Effector memory CD4-positive, alpha-beta T cell (primary cell): ENCODE data around the gene CMTM4.
"Not testable (repeated sequence)": the region's sequence is repeated elsewhere in the genome, so short reads cannot be mapped to it uniquely, and the experiment has no call there.

Source experiments
- DNase-seq, 3 donors: peaks; one replicate each; pipeline ENCODE4 v3.0.0-alpha.2; 2020
- H3K27ac ChIP-seq: 2 replicates; pipeline ENCODE4 v1.7.0; 2013; ENCODE audit warnings: mild to moderate bottlenecking, low read length, moderate library complexity; ENCODE audit not compliant: insufficient read depth, poor library complexity, severe bottlenecking
- H3K27me3 ChIP-seq: replicated peaks from 2 replicates; pipeline ENCODE4 v1.7.0; 2013; ENCODE audit warnings: mild to moderate bottlenecking, low read length; ENCODE audit not compliant: insufficient read depth, control insufficient read depth, poor library complexity, severe bottlenecking
- H3K36me3 ChIP-seq: 2 replicates; pipeline ENCODE4 v1.7.0; 2013; ENCODE audit warnings: mild to moderate bottlenecking, low read length, moderate library complexity; ENCODE audit not compliant: control insufficient read depth, insufficient read depth
- H3K4me1 ChIP-seq: 2 replicates; pipeline ENCODE4 v1.7.0; 2013; ENCODE audit warnings: low read length, mild to moderate bottlenecking; ENCODE audit not compliant: control insufficient read depth, insufficient read depth, poor library complexity, severe bottlenecking
- H3K4me3 ChIP-seq: 2 replicates; pipeline ENCODE4 v1.7.0; 2013; ENCODE audit warnings: low read length, low read depth, mild to moderate bottlenecking; ENCODE audit not compliant: insufficient read depth, poor library complexity, severe bottlenecking
- H3K9me3 ChIP-seq: 2 replicates; pipeline ENCODE4 v1.7.0; 2013; ENCODE audit warnings: mild to moderate bottlenecking, low read length, moderate library complexity; ENCODE audit not compliant: control insufficient read depth

The CMTM4 gene

DNA sequence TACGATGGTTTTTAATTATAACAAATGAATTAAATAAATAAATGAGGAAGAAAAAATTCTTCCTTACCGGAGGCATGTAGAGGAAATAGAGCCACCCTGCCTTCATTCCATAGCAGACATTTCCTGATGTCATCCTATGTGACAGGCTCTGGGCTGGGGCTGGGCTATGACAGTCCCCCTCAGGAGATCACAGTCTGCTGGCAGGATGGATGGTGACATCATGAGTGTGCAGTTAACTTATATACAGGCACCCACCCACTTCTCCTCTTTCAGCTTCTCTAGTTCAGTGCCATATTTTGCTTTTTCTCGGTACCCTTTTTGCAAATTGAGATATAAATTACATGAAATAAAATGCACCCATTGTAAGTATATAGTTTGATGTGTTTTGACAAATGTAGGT, 98.4 kb downstream of the CMTM4 start:
- H3K27ac ChIP-seq, result no peak overlapping the region
- no peak overlapping the region for H3K4me3 ChIP-seq
- DNase-seq, result no peak
- H3K9me3 ChIP-seq, result no peaks in the 10 kb centered on the region
- no peaks in the 10 kb centered on the region for H3K36me3 ChIP-seq
- H3K27me3 ChIP-seq, result no peaks in the 10 kb centered on the region
- H3K4me1 ChIP-seq, result peaks cover 3% of the 10 kb centered on the region

DNA sequence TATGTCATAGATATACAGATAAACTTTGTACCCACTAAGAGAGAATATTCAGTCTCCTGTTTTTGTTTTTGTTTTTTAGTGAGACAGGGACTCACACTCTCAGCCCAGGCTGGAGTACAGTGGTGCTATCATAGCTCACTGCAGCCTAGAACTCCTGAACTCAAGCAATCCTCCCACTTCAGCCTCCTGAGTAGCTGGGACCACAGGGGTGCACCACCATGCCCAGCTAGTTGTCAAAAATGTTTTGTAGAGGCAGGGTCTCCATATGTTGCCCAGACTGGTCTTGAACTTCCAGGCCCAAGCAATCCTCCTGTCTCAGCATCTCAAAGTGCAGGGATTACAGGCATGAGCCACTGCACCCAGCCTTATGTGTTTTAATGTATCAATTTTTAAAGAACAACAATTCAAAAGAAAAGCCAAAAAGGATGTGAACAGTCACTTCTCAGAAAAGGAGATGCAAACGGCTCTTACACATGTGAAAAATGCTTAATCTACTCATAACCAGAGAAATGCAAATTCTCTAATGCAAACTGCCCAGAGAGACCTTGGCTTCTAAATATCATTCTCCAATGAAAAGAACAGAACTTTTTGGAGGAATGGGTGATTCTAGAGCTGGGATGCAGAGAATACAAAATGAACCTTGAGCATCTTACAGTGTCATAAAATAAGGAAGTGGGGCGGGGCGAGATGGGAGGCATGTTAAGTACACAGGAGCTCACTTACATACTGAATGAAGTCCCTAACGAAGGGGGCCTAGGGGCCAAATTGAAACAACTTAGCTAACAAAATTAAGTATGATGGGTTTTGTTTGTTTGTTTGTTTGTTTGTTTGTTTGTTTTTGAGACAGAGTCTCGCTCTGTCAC, 99.3 kb downstream of the CMTM4 start:
- no peak for DNase-seq
- Histone ChIP-seq H3K27ac (no peak overlapping the region), H3K4me3 (no peak overlapping the region)

GRCh38 chr16:66596559-66596958, 100.0 kb downstream of the CMTM4 start:
- DNase-seq, H3K36me3 ChIP-seq, H3K27ac ChIP-seq, H3K9me3 ChIP-seq, H3K27me3 ChIP-seq, H3K4me1 ChIP-seq, H3K4me3 ChIP-seq: not testable (repeated sequence)

More for the DNA sequence above, 99.3 kb downstream of the CMTM4 start:
- Histone ChIP-seq H3K36me3 (no peaks in the 10 kb centered on the region), H3K9me3 (no peaks in the 10 kb centered on the region), H3K4me1 (peaks cover 3% of the 10 kb centered on the region), H3K27me3 (no peaks in the 10 kb centered on the region)

DNA sequence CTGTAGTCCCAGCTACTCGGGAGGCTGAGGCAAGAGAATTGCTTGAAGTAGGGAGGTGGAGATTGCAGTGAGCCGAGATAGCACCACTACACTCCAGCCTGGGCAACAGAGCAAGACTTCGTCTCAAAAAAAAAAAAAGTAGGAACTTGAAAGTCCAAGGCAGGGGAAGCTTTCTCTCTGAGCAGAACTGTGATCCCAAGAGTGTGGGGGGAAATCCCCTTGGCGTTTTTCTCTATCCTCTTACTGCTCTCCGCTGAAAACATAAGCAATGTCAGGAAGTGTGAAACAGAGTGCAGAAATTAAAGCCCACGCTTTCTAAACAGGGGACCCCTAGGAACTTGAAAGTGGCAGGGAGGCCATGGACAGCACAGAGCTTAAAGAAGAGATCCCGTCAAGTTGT, 101.8 kb downstream of the CMTM4 start:
- no peak overlapping the region for H3K4me3 ChIP-seq
- peaks cover 6% of the 10 kb centered on the region for H3K4me1 ChIP-seq
- no peaks in the 10 kb centered on the region for H3K27me3 ChIP-seq
- H3K27ac ChIP-seq, result no peak overlapping the region
- no peak for DNase-seq
- H3K9me3 ChIP-seq, result no peaks in the 10 kb centered on the region
- H3K36me3 ChIP-seq, result no peaks in the 10 kb centered on the region

GRCh38 chr16:66592814-66593213, 103.7 kb downstream of the CMTM4 start:
- Histone ChIP-seq H3K4me3 (no peak overlapping the region), H3K27ac (no peak overlapping the region), H3K36me3 (no peaks in the 10 kb centered on the region), H3K9me3 (no peaks in the 10 kb centered on the region), H3K4me1 (peaks cover 13% of the 10 kb centered on the region), H3K27me3 (no peaks in the 10 kb centered on the region)
- no peak for DNase-seq

DNA sequence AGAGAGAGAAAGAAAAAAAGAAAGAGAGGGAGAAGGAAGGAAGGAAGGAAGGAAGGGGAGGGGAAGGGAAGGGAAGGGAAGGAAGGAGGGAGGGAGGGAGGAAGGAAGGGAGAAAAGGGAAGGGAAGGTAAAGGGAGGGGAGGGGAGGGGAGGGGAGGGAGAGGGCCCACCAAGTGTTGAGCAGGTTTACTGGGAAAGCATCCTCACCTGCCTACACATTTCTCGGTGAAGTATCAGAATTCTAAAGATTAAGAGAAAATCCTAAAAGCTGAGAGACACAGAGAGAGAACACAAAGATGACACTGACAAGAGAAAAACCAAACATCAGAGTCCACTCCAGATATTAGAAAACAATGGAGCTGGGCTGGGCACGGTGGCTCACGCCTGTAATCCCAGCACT, 104.3 kb downstream of the CMTM4 start:
- H3K36me3 ChIP-seq, result no peaks in the 10 kb centered on the region
- H3K27me3 ChIP-seq, result no peaks in the 10 kb centered on the region
- no peaks in the 10 kb centered on the region for H3K9me3 ChIP-seq
- DNase-seq, result no peak
- H3K4me1 ChIP-seq, result peaks cover 10% of the 10 kb centered on the region
- H3K27ac ChIP-seq, result no peak overlapping the region
- H3K4me3 ChIP-seq, result no peak overlapping the region

DNA sequence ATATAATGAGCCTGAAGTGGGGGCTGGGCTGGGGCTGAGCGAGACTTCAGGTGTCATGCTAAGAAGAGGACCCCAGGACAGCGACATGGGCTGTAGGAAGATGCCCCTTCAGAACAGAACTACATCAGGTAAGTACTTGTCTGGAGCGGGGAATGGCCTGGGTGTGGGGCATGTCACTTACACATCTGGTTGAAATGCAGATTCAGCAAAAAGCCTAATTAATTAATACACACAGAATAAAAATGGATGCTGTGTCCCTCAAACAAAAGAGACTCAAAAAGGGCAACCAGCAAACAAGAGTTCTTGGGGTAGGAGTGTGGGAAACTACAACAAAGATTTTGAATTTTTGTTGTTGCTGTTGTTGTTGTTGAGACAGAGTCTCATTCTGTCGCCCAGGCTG, 105.5 kb downstream of the CMTM4 start:
- Histone ChIP-seq H3K4me1 (peaks cover 10% of the 10 kb centered on the region), H3K9me3 (no peaks in the 10 kb centered on the region), H3K27ac (no peak overlapping the region), H3K27me3 (no peaks in the 10 kb centered on the region), H3K4me3 (no peak overlapping the region), H3K36me3 (no peaks in the 10 kb centered on the region)
- no peak for DNase-seq

- H3K4me1 ChIP-seq, result peaks cover 10% of the 10 kb centered on the region
- no peak overlapping the region for H3K27ac ChIP-seq
- peak overlapping the region; percentile 36 for H3K4me3 ChIP-seq
- no peaks in the 10 kb centered on the region for H3K36me3 ChIP-seq
- DNase-seq, result no peak
- H3K9me3 ChIP-seq, result no peaks in the 10 kb centered on the region
- no peaks in the 10 kb centered on the region for H3K27me3 ChIP-seq
These were observed 106.2 kb downstream of the CMTM4 start for GRCh38 chr16:66590322-66590721.

- Histone ChIP-seq H3K4me3 (no peak overlapping the region), H3K36me3 (no peaks in the 10 kb centered on the region), H3K9me3 (no peaks in the 10 kb centered on the region), H3K27me3 (no peaks in the 10 kb centered on the region), H3K4me1 (peaks cover 10% of the 10 kb centered on the region), H3K27ac (no peak overlapping the region)
- DNase-seq, result peak; percentile 48 to 50 (median 48)
These were observed 107.4 kb downstream of the CMTM4 start for GRCh38 chr16:66588981-66589713.
